IMR-90 (cell line): ENCODE measurements around the gene PPP2R2D. TPM values are rescaled to one million over a fixed set of nuclear protein-coding genes. Genes with fewer than 3 reads are reported as not detected.

ENCODE experiments used
- ATAC-seq: fragments of 200-7000 bp; cut with Tn5 transposase; 2 replicates; pipeline ENCODE4 v1.9.1; 2020; ENCODE audit warnings: low read depth, mild to moderate bottlenecking, moderate library complexity
- BruUV-seq: library from RNA; stranded (reverse); fragments of 400-500 nt; replicated peaks from 2 replicates; lab custom pipeline; 2021; lab: Mats Ljungman, UMichigan
- CTCF ChIA-PET: fragments of 300-600 bp; formaldehyde crosslinking; extraction: SDS; loops from one replicate; lab custom pipeline; 2021; ENCODE audit warnings: antibody characterized with exemption; lab: Yijun Ruan, JAX
- POLR2A ChIA-PET: fragments of 300-600 bp; sonication (Branson Sonifier 250); formaldehyde crosslinking; loops from one replicate; lab custom pipeline; 2022; ENCODE audit warnings: antibody characterized with exemption; ENCODE audit not compliant: unreplicated experiment; lab: Charles Lee
- DNase-seq: peaks from one replicate; pipeline ENCODE4 v3.0.0; 2013
- H2AFZ ChIP-seq: replicated peaks from 2 replicates; pipeline ENCODE3; 2013; ENCODE audit warnings: low read length, mild to moderate bottlenecking; ENCODE audit not compliant: poor library complexity
- H2AK5ac ChIP-seq: 2 replicates; pipeline ENCODE4 v1.6.1; 2013; ENCODE audit warnings: low read depth, low read length, inconsistent platforms
- H2AK9ac ChIP-seq: replicated peaks from 2 replicates; pipeline ENCODE3; 2013; ENCODE audit warnings: mild to moderate bottlenecking, low read depth, low read length, moderate library complexity; ENCODE audit not compliant: poor library complexity
- H2BK120ac ChIP-seq: 2 replicates; pipeline ENCODE4 v1.6.1; 2013; ENCODE audit warnings: low read depth, low read length, inconsistent platforms
- H2BK15ac ChIP-seq: 3 replicates; pipeline ENCODE4 v1.6.1; 2013; ENCODE audit warnings: low read depth, low read length, inconsistent platforms
- H2BK20ac ChIP-seq: 2 replicates; pipeline ENCODE4 v1.6.1; 2013; ENCODE audit warnings: low read depth, mild to moderate bottlenecking, inconsistent platforms, low read length, moderate library complexity
- H2BK5ac ChIP-seq: 2 replicates; pipeline ENCODE4 v1.6.1; 2013; ENCODE audit warnings: mild to moderate bottlenecking, low read depth, low read length, inconsistent platforms; ENCODE audit not compliant: poor library complexity, severe bottlenecking
- H3K14ac ChIP-seq: replicated peaks from 2 replicates; pipeline ENCODE4 v1.6.1; 2013; ENCODE audit warnings: low read depth, low read length, inconsistent platforms
- H3K18ac ChIP-seq: 2 replicates; pipeline ENCODE4 v1.6.1; 2013; ENCODE audit warnings: low read depth, low read length, control low read depth
- H3K23ac ChIP-seq: 2 replicates; pipeline ENCODE4 v1.6.1; 2013; ENCODE audit warnings: low read depth, low read length, inconsistent platforms
- H3K27ac ChIP-seq: 2 replicates; pipeline ENCODE4 v1.5.1; 2013; ENCODE audit warnings: mild to moderate bottlenecking, control low read depth, low read length; ENCODE audit not compliant: insufficient read depth
- H3K27me3 ChIP-seq: 2 replicates; pipeline ENCODE4 v1.6.1; 2013; ENCODE audit warnings: low read length; ENCODE audit not compliant: control insufficient read depth, insufficient read depth
- H3K36me3 ChIP-seq: 2 replicates; pipeline ENCODE4 v1.6.1; 2013; ENCODE audit warnings: low read length, mixed read lengths; ENCODE audit not compliant: control insufficient read depth, insufficient read depth
- H3K4ac ChIP-seq: 2 replicates; pipeline ENCODE4 v1.6.1; 2013; ENCODE audit warnings: low read depth, low read length, inconsistent platforms
- H3K4me1 ChIP-seq: 2 replicates; pipeline ENCODE4 v1.6.1; 2013; ENCODE audit warnings: low read length, mixed read lengths; ENCODE audit not compliant: control insufficient read depth, insufficient read depth
- H3K4me2 ChIP-seq: 2 replicates; pipeline ENCODE4 v1.6.1; 2013; ENCODE audit warnings: low read depth, mild to moderate bottlenecking, control low read depth, low read length, moderate library complexity
- H3K4me3 ChIP-seq: 2 replicates; pipeline ENCODE4 v1.5.1; 2013; ENCODE audit warnings: low read depth, mild to moderate bottlenecking, control low read depth, low read length, moderate library complexity; ENCODE audit not compliant: insufficient read depth
- H3K56ac ChIP-seq: 2 replicates; pipeline ENCODE4 v1.6.1; 2013; ENCODE audit warnings: low read length, inconsistent platforms; ENCODE audit not compliant: insufficient read depth; ENCODE audit errors: extremely low read depth
- H3K79me1 ChIP-seq, 2 experiments: 2 replicates each; pipeline ENCODE4 v1.6.1; 2013; ENCODE audit warnings: low read length in 2 of 2, inconsistent platforms in 1 of 2, low read depth in 1 of 2
- H3K9ac ChIP-seq: 2 replicates; pipeline ENCODE4 v1.6.1; 2013; ENCODE audit warnings: low read depth, low read length, control low read depth
- H3K9me1 ChIP-seq: 2 replicates; pipeline ENCODE4 v1.6.1; 2013; ENCODE audit warnings: low read length, inconsistent platforms; ENCODE audit not compliant: insufficient read depth
- H3K9me3 ChIP-seq: 2 replicates; pipeline ENCODE4 v1.6.1; 2013; ENCODE audit warnings: low read length; ENCODE audit not compliant: control insufficient read depth, insufficient read depth
- H4K20me1 ChIP-seq: 2 replicates; pipeline ENCODE4 v1.6.1; 2013; ENCODE audit warnings: low read length, inconsistent platforms; ENCODE audit not compliant: insufficient read depth
- H4K5ac ChIP-seq: 2 replicates; pipeline ENCODE4 v1.6.1; 2013; ENCODE audit warnings: mild to moderate bottlenecking, low read depth, low read length, control low read depth
- H4K8ac ChIP-seq, 2 experiments: 2 replicates each; pipeline ENCODE4 v1.6.1; 2013; ENCODE audit warnings: low read depth in 2 of 2, low read length in 2 of 2, control low read depth in 1 of 2, inconsistent platforms in 1 of 2
- H4K91ac ChIP-seq: 2 replicates; pipeline ENCODE4 v1.6.1; 2013; ENCODE audit warnings: low read depth, low read length, inconsistent platforms; ENCODE audit not compliant: insufficient read depth
- FOS ChIP-seq: fragments of 150-350 bp; IDR thresholded peaks from 2 replicates; pipeline ENCODE4 v1.6.1; 2016; ENCODE audit warnings: low read depth, low read length
- NFE2L2 ChIP-seq: fragments of 150-350 bp; IDR thresholded peaks from 2 replicates; pipeline ENCODE4 v1.6.1; 2016; ENCODE audit warnings: low read depth, mild to moderate bottlenecking, low read length
- SMC3 ChIP-seq: fragments of 150-350 bp; IDR thresholded peaks from 2 replicates; pipeline ENCODE4 v1.6.1; 2016; ENCODE audit warnings: low read depth, mild to moderate bottlenecking, antibody characterized with exemption, low read length, moderate library complexity
- WGBS, 2 experiments: methylation state at CpG; one replicate each; pipeline versions ENCODE4 v1.1.5 to v1.1.7; 2013; ENCODE audit warnings: missing lambda C conversion rate in 2 of 2; ENCODE audit not compliant: insufficient read length in 1 of 2; ENCODE audit errors: extremely low coverage in 2 of 2; 5-methylcytosine and 5-hydroxymethylcytosine counted together
- dilution Hi-C: fragments of 300-500 bp; cut with HindIII; formaldehyde crosslinking; loops from one replicate; pipeline ENCODE4 v1.14.3; 2018; ENCODE audit warnings: low sequenced_read_pairs; ENCODE audit not compliant: unreplicated experiment
- in situ Hi-C: fragments of 300-500 bp; cut with MboI; formaldehyde crosslinking; loops from 3 replicates; pipeline ENCODE4 v1.14.3; 2019; ENCODE audit warnings: low sequenced_read_pairs, inconsistent platforms, mixed read lengths
- intact Hi-C: fragments of 100-400 bp; cut with micrococcal nuclease; formaldehyde crosslinking; loops from 2 replicates; pipeline ENCODE4 v1.10.0; 2022
- polyA plus RNA-seq, 3 experiments: library from polyadenylated mRNA; depleted of rRNA; stranded (reverse); fragments of >200 nt; gene quantifications; 2 replicates each; pipeline ENCODE4 v1.2.3, GENCODE V29; 2012; ENCODE audit warnings: low replicate concordance in 1 of 3
- total RNA-seq: library from RNA; depleted of rRNA; stranded (reverse); fragments of >200 nt; gene quantifications from 2 replicates; pipeline ENCODE4 v1.2.3, GENCODE V29; 2012

PPP2R2D gene
- total and polyA plus RNA-seq, 2 of the 4 experiments (the other 2 are of a cell fraction) = 22.8 to 23.8 TPM

GRCh38 chr10:132006966-132007365 lies 106.2 kb downstream of the PPP2R2D start:
- no peak for ATAC-seq
- peaks cover 42% of the 10 kb centered on the region for H3K27me3 ChIP-seq
- no peak overlapping the region for H3K4me2 ChIP-seq
- H3K4me1 ChIP-seq = no peaks in the 10 kb centered on the region
- no peak overlapping the region for H4K5ac ChIP-seq
- no peaks in the 10 kb centered on the region for H3K9me1 ChIP-seq
- no peak overlapping the region for H3K4ac ChIP-seq
- no TSS peak for BruUV-seq
- no peak overlapping the region for H4K8ac ChIP-seq
- no peak overlapping the region for H3K27ac ChIP-seq
- H2BK20ac ChIP-seq = no peak overlapping the region
- CTCF ChIA-PET = no interaction called here
- no peak overlapping the region for H3K18ac ChIP-seq
- dilution Hi-C loops (no loop called here), intact Hi-C loops (no loop called here), in situ Hi-C loops (loop anchor here (25.0 kb wide), 1 partner anchor 1820 kb away; no protein-coding TSS in a partner anchor)
- H3K9me3 ChIP-seq = peaks cover 9% of the 10 kb centered on the region
- no peak overlapping the region for H2BK120ac ChIP-seq
- no peak overlapping the region for H2AFZ ChIP-seq
- TF ChIP-seq NFE2L2 (no peak), SMC3 (no peak), FOS (no peak)
- no peak overlapping the region for H3K23ac ChIP-seq
- no peak overlapping the region for H4K91ac ChIP-seq
- no peaks in the 10 kb centered on the region for H3K79me1 ChIP-seq
- WGBS, 2 experiments = no CpG with 5 or more reads among the region's 4 CpGs
- H3K36me3 ChIP-seq = no peaks in the 10 kb centered on the region
- H2AK9ac ChIP-seq = no peak overlapping the region
- H3K9ac ChIP-seq = no peak overlapping the region
- POLR2A ChIA-PET = no interaction called here
- no peak overlapping the region for H2AK5ac ChIP-seq
- no peak overlapping the region for H2BK5ac ChIP-seq
- no peak overlapping the region for H3K4me3 ChIP-seq
- H2BK15ac ChIP-seq = no peak overlapping the region
- no peak overlapping the region for H3K56ac ChIP-seq
- DNase-seq = no peak
- H3K14ac ChIP-seq = no peak overlapping the region
- H4K20me1 ChIP-seq = no peaks in the 10 kb centered on the region
